ENCODE results near the gene TSC22D2. TPM values are rescaled to one million over a fixed set of nuclear protein-coding genes. Genes with fewer than 3 reads are reported as not detected.

TSC22D2 gene
- total RNA-seq, 1 donor = 13.4 TPM

DNA sequence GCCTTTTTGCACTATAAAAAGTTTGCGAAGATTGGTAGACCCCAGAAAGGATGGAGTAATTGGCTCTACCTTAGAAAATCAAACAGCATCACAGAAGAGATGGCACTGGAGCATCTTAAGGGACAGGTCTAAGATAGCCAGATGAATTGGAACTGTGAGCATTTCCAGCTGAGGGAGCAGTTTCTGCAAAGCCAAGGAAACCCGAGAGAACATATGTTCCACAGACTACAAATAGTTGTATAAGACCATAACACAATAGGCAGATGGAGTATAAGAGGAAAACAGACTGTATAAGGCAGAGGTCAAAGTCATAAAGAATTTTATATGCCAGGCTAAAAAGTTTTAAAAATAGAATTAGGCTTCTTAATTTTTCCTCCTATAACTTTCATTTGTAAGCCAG, 46.0 kb downstream of the TSC22D2 start:
- Histone ChIP-seq H3K4me2 (ENCODE audit: insufficient read depth, low read length) (no peak overlapping the region), H2AFZ (ENCODE audit: low read length) (no peak overlapping the region), H4K20me1 (ENCODE audit: insufficient read depth, low read length) (peaks cover 25% of the 10 kb centered on the region), H3K79me2 (ENCODE audit: insufficient read depth, low read length) (peaks cover 89% of the 10 kb centered on the region), H3K4me3 (ENCODE audit: insufficient read depth, low read length) (no peak overlapping the region), H3K27ac (ENCODE audit: low read depth, low read length) (no peak overlapping the region), H3K4me1 (ENCODE audit: insufficient read depth, low read length) (peaks cover 19% of the 10 kb centered on the region), H3K36me3 (ENCODE audit: insufficient read depth, low read length) (peaks cover 21% of the 10 kb centered on the region), H3K9me3 (ENCODE audit: low read depth, low read length) (no peaks in the 10 kb centered on the region), H3K27me3 (ENCODE audit: insufficient read depth, low read length) (no peaks in the 10 kb centered on the region)
- TF ChIP-seq CTCF (IDR thresholded peaks at IDR 0.05; ENCODE audit: extremely low read depth, low read depth, low read length) = no peak
- no peak for DNase-seq (ENCODE audit: insufficient read length, low spot score, missing footprints)

DNA sequence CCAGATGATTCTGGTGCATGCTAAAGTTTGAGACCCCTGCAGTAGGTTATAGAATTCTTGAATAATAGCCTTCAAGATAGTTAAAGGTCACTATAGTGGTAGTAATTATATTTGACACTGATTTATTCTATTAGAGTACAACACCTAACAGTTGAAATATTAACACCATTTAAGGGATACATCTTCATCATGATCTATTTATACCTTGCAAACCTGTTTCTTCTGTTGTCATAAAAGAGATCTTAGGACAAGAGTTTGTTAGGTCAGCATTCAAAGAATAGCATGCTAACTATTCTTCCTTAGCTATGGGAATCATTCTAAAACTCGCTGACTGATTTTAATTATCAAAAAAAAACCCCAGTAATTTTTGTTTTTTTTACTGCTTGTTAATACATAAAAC, 46.5 kb downstream of the TSC22D2 start:
- no peak for DNase-seq (ENCODE audit: insufficient read length, low spot score, missing footprints)
- peaks cover 22% of the 10 kb centered on the region for H4K20me1 ChIP-seq (ENCODE audit: insufficient read depth, low read length)
- H3K27me3 ChIP-seq (ENCODE audit: insufficient read depth, low read length) = no peaks in the 10 kb centered on the region
- no peak overlapping the region for H2AFZ ChIP-seq (ENCODE audit: low read length)
- peaks cover 89% of the 10 kb centered on the region for H3K79me2 ChIP-seq (ENCODE audit: insufficient read depth, low read length)
- no peak overlapping the region for H3K27ac ChIP-seq (ENCODE audit: low read depth, low read length)
- no peak for TF ChIP-seq CTCF (IDR thresholded peaks at IDR 0.05; ENCODE audit: extremely low read depth, low read depth, low read length)
- H3K4me2 ChIP-seq (ENCODE audit: insufficient read depth, low read length) = no peak overlapping the region
- H3K36me3 ChIP-seq (ENCODE audit: insufficient read depth, low read length) = peaks cover 23% of the 10 kb centered on the region
- H3K9me3 ChIP-seq (ENCODE audit: low read depth, low read length) = no peaks in the 10 kb centered on the region
- H3K4me1 ChIP-seq (ENCODE audit: insufficient read depth, low read length) = peaks cover 13% of the 10 kb centered on the region
- no peak overlapping the region for H3K4me3 ChIP-seq (ENCODE audit: insufficient read depth, low read length)

- Histone ChIP-seq H3K4me2 (ENCODE audit: insufficient read depth, low read length) (no peak overlapping the region), H3K27me3 (ENCODE audit: insufficient read depth, low read length) (no peaks in the 10 kb centered on the region), H2AFZ (ENCODE audit: low read length) (no peak overlapping the region), H3K4me3 (ENCODE audit: insufficient read depth, low read length) (no peak overlapping the region), H3K79me2 (ENCODE audit: insufficient read depth, low read length) (peaks cover 82% of the 10 kb centered on the region), H3K36me3 (ENCODE audit: insufficient read depth, low read length) (peaks cover 29% of the 10 kb centered on the region), H4K20me1 (ENCODE audit: insufficient read depth, low read length) (peaks cover 22% of the 10 kb centered on the region), H3K27ac (ENCODE audit: low read depth, low read length) (no peak overlapping the region), H3K9me3 (ENCODE audit: low read depth, low read length) (no peaks in the 10 kb centered on the region), H3K4me1 (ENCODE audit: insufficient read depth, low read length) (peaks cover 6% of the 10 kb centered on the region)
- TF ChIP-seq CTCF (IDR thresholded peaks at IDR 0.05; ENCODE audit: extremely low read depth, low read depth, low read length) = no peak
- DNase-seq (ENCODE audit: insufficient read length, low spot score, missing footprints) = no peak
These were observed 47.2 kb downstream of the TSC22D2 start for GRCh38 chr3:150455341-150455740.

DNA sequence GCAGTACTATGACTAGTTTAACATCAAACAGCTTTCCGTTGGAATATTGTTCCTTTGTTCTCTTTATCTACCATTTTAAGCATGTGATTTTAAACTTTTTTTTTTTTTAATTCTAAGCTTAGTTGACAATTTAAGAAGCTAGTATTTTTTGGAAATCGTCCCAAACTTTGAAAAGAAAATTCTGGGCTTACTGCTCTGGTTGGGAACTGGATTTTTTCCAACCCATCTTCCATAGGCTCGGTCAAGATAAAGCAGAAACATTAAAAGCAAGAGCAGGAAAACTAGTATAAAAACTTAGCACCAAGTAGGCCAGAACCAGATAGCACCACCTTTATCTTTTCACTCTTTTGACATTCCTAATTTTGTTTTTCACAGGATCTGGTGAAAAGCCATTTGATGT, 49.9 kb downstream of the TSC22D2 start:
- no peaks in the 10 kb centered on the region for H3K27me3 ChIP-seq (ENCODE audit: insufficient read depth, low read length)
- TF ChIP-seq CTCF (IDR thresholded peaks at IDR 0.05; ENCODE audit: extremely low read depth, low read depth, low read length) = no peak
- no peak overlapping the region for H3K4me2 ChIP-seq (ENCODE audit: insufficient read depth, low read length)
- DNase-seq (ENCODE audit: insufficient read length, low spot score, missing footprints) = no peak
- H3K27ac ChIP-seq (ENCODE audit: low read depth, low read length) = no peak overlapping the region
- peaks cover 9% of the 10 kb centered on the region for H4K20me1 ChIP-seq (ENCODE audit: insufficient read depth, low read length)
- no peaks in the 10 kb centered on the region for H3K9me3 ChIP-seq (ENCODE audit: low read depth, low read length)
- no peak overlapping the region for H3K4me3 ChIP-seq (ENCODE audit: insufficient read depth, low read length)
- no peaks in the 10 kb centered on the region for H3K4me1 ChIP-seq (ENCODE audit: insufficient read depth, low read length)
- H3K79me2 ChIP-seq (ENCODE audit: insufficient read depth, low read length) = peaks cover 63% of the 10 kb centered on the region
- H3K36me3 ChIP-seq (ENCODE audit: insufficient read depth, low read length) = peaks cover 29% of the 10 kb centered on the region
- no peak overlapping the region for H2AFZ ChIP-seq (ENCODE audit: low read length)

Measured in osteoblast (primary cell).